H54 (cell line): ENCODE data around the gene EDAR.
A peak's percentile ranks its signal among the peaks of the same experiment; 100 is the strongest.

Experiments used
- DNase-seq: peaks from one replicate; pipeline ENCODE4 v3.0.0; 2011; ENCODE audit warnings: low spot score, mixed read lengths; ENCODE audit not compliant: insufficient read length
- FAIRE-seq: peaks from 3 replicates; lab custom pipeline; 2011; peaks lifted over from hg19 to GRCh38; lab: Jason Lieb, UNC
- POLR2A ChIP-seq: IDR thresholded peaks from 2 replicates; pipeline ENCODE4 v1.6.1; 2011; ENCODE audit warnings: low read depth, mild to moderate bottlenecking, low read length

Gene EDAR

GRCh38 chr2:108924580-108925251 lies 64.3 kb downstream of the EDAR start:
- no peak for TF ChIP-seq POLR2A
- FAIRE-seq (no peak), DNase-seq (no peak)

GRCh38 chr2:108923736-108924579 lies 65.1 kb downstream of the EDAR start:
- DNase-seq (no peak), FAIRE-seq (no peak)
- no peak for TF ChIP-seq POLR2A

- no peak for TF ChIP-seq POLR2A
- FAIRE-seq (no peak), DNase-seq (no peak)
Observed at GRCh38 chr2:108923019-108923700, 65.9 kb downstream of the EDAR start.

- TF ChIP-seq POLR2A, result no peak
- DNase-seq (peak; percentile 22), FAIRE-seq (no peak)
Observed at GRCh38 chr2:108922141-108922915, 66.7 kb downstream of the EDAR start.

- FAIRE-seq (no peak), DNase-seq (no peak)
- TF ChIP-seq POLR2A, result no peak
Observed at GRCh38 chr2:108921096-108922030, 67.7 kb downstream of the EDAR start.

- TF ChIP-seq POLR2A, result no peak
- DNase-seq, result no peak
- no peak for FAIRE-seq
Observed at GRCh38 chr2:108920686-108921085, 68.3 kb downstream of the EDAR start.

GRCh38 chr2:108919571-108920373 lies 69.2 kb downstream of the EDAR start:
- FAIRE-seq (no peak), DNase-seq (no peak)
- TF ChIP-seq POLR2A, result no peak

- DNase-seq (no peak), FAIRE-seq (no peak)
- TF ChIP-seq POLR2A, result no peak
Observed at GRCh38 chr2:108918941-108919341, 70.1 kb downstream of the EDAR start.

GRCh38 chr2:108918156-108918874 lies 70.7 kb downstream of the EDAR start:
- no peak for TF ChIP-seq POLR2A
- FAIRE-seq, result no peak
- DNase-seq, result no peak

- DNase-seq, result no peak
- no peak for FAIRE-seq
- TF ChIP-seq POLR2A, result no peak
Observed at GRCh38 chr2:108917526-108917925, 71.5 kb downstream of the EDAR start.

- DNase-seq (no peak), FAIRE-seq (no peak)
Observed at GRCh38 chr2:108916796-108917421, 72.1 kb downstream of the EDAR start.

More at GRCh38 chr2:108916796-108917421, 72.1 kb downstream of the EDAR start:
- TF ChIP-seq POLR2A, result no peak
